Measurements from ENCODE around the gene TMEM92.

The TMEM92 gene

GRCh38 chr17:50241431-50241830 lies 32.8 kb upstream of the TMEM92 start:
- TF ChIP-seq POLR2AphosphoS5 (IDR thresholded peaks at IDR 0.05; ENCODE audit: low read depth) (no peak), CTCF (IDR thresholded peaks at IDR 0.05; ENCODE audit: insufficient read depth, low read length) (no peak), GABPA (IDR thresholded peaks at IDR 0.05; ENCODE audit: low read depth) (no peak), REST (IDR thresholded peaks at IDR 0.05; ENCODE audit: insufficient replicate concordance, low read depth) (no peak), SPI1 (IDR thresholded peaks at IDR 0.05; ENCODE audit: borderline replicate concordance, low read depth) (no peak)
- Histone ChIP-seq H3K4me3 (replicated peaks; ENCODE audit: insufficient read depth, low read length) (no peak overlapping the region), H3K27ac (replicated peaks) (no peak overlapping the region), H3K27me3 (ENCODE audit: insufficient read depth, poor library complexity, severe bottlenecking) (peaks cover 3% of the 10 kb centered on the region)
- DNase-seq (ENCODE audit: low read depth in 1 of 2, low spot score in 1 of 2) = no peak

GRCh38 chr17:50244771-50245170 lies 29.5 kb upstream of the TMEM92 start:
- Histone ChIP-seq H3K4me3 (replicated peaks; ENCODE audit: insufficient read depth, low read length) (no peak overlapping the region), H3K27me3 (ENCODE audit: insufficient read depth, poor library complexity, severe bottlenecking) (no peaks in the 10 kb centered on the region), H3K27ac (replicated peaks) (no peak overlapping the region)
- DNase-seq (ENCODE audit: low read depth in 1 of 2, low spot score in 1 of 2) = no peak
- TF ChIP-seq POLR2AphosphoS5 (IDR thresholded peaks at IDR 0.05; ENCODE audit: low read depth) = no peak

- no peak overlapping the region for H3K4me3 ChIP-seq (replicated peaks; ENCODE audit: insufficient read depth, low read length)
- DNase-seq (ENCODE audit: low read depth in 1 of 2, low spot score in 1 of 2) = no peak
These were observed 26.0 kb upstream of the TMEM92 start for GRCh38 chr17:50248255-50248654.

More at GRCh38 chr17:50248255-50248654, 26.0 kb upstream of the TMEM92 start:
- TF ChIP-seq POLR2AphosphoS5 (IDR thresholded peaks at IDR 0.05; ENCODE audit: low read depth) (no peak), SPI1 (IDR thresholded peaks at IDR 0.05; ENCODE audit: borderline replicate concordance, low read depth) (no peak), GABPA (IDR thresholded peaks at IDR 0.05; ENCODE audit: low read depth) (no peak), CTCF (IDR thresholded peaks at IDR 0.05; ENCODE audit: insufficient read depth, low read length) (no peak), REST (IDR thresholded peaks at IDR 0.05; ENCODE audit: insufficient replicate concordance, low read depth) (no peak)
- H3K27ac ChIP-seq (replicated peaks) = no peak overlapping the region
- no peaks in the 10 kb centered on the region for H3K27me3 ChIP-seq (ENCODE audit: insufficient read depth, poor library complexity, severe bottlenecking)
